ENCODE results near the gene OSMR. TPM values are rescaled to one million over a fixed set of nuclear protein-coding genes. Genes with fewer than 3 reads are reported as not detected.
"Not testable (repeated sequence)": the region's sequence is repeated elsewhere in the genome, so short reads cannot be mapped to it uniquely, and the experiment has no call there.

The OSMR gene
- total RNA-seq, 1 experiment from 2014 or later: 18.8 TPM

DNA sequence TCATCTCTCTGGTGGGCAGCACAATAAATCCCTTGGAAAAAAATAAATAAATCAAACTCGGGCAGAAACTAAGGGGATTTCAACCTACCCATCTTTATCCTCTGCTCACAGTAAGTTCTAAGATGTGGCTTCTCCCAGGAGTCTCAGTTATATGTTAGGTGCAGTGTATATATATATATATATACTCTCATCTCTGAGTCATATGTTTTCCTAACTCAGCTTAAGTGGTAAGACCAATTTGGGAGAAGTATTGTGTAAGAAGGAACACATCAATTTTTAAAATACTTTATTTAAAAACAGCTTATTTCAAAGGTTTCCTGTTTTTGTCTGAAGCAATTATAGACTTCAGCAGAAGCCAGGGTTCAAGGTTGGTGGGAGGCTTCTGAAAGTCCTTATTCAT is 20.3 kb upstream of the OSMR start:
- in situ Hi-C loops (cut with HindIII; ENCODE audit: low pct_unique_long_range_greater_than_20kb, low sequenced_read_pairs): no loop called here
- no peak for DNase-seq (ENCODE audit: low read depth)

DNA sequence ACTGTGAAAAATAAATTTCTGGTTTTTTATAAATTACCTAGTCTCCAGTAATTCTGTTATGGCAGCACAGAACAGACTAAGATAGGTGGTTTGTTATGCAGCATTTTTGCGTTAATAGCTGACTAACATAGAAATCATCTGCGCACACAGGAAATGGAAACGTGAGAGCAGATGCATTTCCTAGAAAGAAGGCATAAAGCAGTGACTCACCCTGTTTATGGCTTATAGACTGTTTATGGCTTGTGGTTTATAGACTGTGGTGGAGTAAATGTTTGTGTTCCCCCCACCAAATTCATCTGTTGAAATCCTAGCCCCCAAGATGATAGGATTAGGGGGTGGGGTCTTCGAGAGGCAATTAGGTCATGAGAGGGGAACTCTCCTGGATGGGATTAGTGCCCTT is 18.3 kb upstream of the OSMR start:
- in situ Hi-C loops (cut with HindIII; ENCODE audit: low pct_unique_long_range_greater_than_20kb, low sequenced_read_pairs): no loop called here
- DNase-seq (ENCODE audit: low read depth): no peak

DNA sequence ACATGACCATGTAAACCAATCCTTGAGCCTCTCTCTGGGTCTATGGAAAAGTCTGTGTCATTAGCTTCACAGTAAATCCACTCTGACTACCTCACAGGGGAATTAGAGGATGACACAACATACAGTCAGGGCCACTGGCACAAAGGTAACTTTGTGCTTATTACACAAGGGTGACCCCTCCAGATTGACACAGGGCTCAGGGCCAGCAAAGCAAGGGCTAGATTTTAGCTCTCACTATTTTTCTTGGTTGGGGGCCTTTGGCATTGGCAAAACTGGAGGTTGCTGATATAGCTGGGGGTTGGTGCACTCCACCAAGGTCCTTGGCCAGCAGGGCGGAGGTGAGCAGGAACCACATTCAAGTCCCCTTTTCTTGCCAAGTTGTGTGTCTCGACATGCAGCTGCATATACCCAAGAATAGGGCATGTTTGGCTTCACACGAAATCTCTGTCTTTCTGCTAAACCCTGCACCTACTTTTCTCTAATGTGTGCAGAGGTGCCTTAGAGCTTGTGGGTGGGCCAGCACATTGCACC is 15.2 kb upstream of the OSMR start:
- in situ Hi-C loops (cut with HindIII; ENCODE audit: low pct_unique_long_range_greater_than_20kb, low sequenced_read_pairs): no loop called here
- no peak for DNase-seq (ENCODE audit: low read depth)

DNA sequence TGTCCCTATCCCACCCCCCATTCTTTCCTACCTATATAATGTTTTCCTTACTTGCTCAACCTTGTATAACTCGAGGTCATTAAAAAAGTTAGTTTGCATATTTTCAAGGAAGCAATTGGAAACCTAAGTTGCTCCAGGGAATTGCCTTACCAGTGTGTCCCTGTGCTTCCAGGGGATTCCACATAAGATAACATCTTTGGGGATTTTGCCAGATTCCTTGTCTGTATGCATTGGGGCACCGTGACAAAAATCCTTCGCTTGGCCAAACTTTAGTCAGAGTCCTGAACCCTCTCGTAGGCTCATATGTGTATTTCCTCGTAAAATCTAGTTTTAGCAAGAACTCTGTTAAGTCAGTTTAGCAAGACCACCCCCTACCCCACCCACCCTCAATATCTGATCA is 14.7 kb upstream of the OSMR start:
- in situ Hi-C loops (cut with HindIII; ENCODE audit: low pct_unique_long_range_greater_than_20kb, low sequenced_read_pairs): no loop called here
- no peak for DNase-seq (ENCODE audit: low read depth)

DNA sequence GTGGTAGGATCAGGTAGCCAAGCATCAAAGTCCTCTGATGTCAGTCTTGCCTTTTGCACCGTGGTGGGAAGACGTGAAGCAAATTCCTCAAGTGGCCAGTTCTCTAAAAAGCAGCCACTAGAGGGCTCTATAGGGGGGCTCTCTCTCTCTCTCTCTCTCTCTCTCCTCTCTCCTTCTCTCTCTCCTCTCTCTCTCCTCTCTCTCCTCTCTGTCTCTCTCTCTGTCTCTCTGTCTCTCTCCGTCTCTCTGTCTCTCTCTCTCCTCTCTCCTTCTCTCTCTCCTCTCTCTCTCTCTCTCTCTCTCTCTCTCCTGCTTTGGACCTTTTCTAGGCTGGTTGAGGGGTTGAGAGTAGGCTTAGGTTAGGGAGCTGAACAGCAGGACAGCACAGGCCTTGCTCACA is 13.9 kb upstream of the OSMR start:
- peak; percentile 33 for DNase-seq (ENCODE audit: low read depth)

DNA sequence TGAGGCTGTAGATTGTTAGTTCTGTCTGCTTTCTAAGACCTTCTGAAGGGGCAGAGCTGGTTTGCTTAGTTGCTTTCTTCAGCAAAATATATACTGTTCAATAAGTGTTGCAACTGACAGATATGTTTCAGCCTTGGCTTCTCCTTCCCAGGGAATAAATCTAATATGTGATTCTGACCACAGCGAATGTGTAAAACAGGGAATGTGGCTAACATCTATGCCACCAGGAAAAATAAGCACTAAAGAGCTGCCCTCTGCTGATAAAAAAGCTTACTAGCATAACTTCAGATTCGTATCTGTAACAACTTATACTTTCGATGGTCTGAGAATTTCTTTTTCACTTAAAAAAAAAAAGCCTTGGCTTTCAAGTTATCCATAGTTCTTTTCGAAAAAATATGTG is 13.0 kb upstream of the OSMR start:
- in situ Hi-C loops (cut with HindIII; ENCODE audit: low pct_unique_long_range_greater_than_20kb, low sequenced_read_pairs): no loop called here
- no peak for DNase-seq (ENCODE audit: low read depth)

More for the DNA sequence above, 13.9 kb upstream of the OSMR start:
- in situ Hi-C loops (cut with HindIII; ENCODE audit: low pct_unique_long_range_greater_than_20kb, low sequenced_read_pairs): no loop called here

DNA sequence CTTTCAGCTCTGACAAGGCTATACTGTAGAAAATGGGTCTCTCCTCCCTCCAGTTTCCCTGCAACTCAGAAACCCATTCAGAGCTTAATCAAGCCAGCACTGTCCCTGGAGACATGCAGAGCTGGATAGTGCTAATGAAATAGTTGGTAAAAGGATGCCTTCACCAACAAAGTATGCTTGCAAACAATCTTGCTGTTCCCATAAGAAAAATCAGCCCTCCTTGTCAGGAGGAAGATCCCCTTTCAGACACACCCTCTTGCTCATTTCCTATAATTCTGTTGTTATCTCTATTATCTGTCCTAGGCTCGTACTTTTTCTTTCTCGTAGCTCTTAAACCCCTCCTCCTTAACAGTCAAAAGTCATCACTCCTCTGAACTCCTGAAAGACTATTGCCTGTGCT is 9.9 kb upstream of the OSMR start:
- in situ Hi-C loops (cut with HindIII; ENCODE audit: low pct_unique_long_range_greater_than_20kb, low sequenced_read_pairs): no loop called here
- no peak for DNase-seq (ENCODE audit: low read depth)

DNA sequence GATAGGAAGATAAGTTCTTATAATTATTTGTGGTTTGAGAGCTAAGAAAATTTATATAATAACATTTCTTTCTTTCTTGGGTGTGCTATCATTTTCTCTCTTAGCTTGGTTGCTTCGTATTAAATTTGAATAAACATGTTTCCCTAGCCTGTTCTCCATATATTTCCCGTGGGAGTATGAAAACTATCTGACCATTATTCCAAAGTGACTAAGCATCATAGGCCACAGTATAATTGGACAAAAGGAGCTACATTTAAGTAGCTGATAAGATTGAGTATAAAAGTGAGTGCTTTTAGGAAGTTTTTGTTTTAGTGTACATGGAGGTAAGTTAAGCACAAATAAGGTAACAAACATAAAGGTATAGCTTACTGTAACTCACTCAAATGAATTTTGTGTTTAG is 8.4 kb upstream of the OSMR start:
- DNase-seq (ENCODE audit: low read depth): no peak
- in situ Hi-C loops (cut with HindIII; ENCODE audit: low pct_unique_long_range_greater_than_20kb, low sequenced_read_pairs): no loop called here

DNA sequence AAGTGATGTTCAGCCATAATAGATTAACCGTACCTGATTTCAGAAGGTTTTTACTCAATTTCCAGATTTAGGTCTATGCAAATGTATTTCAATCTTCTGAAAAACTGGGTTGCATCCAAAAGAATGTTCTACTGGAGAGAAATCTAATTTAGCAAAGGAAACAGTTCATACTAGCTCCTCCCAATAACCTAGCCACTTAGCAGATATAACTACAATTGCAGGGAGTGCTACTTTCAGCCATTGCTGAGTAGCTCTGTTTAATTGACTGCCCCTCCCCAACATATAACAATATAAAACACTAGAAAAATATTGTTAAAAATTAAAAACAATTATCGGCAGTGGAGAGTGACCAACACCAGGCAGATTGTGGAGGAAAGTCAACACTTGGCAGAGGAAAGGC is 7.9 kb upstream of the OSMR start:
- in situ Hi-C loops (cut with HindIII; ENCODE audit: low pct_unique_long_range_greater_than_20kb, low sequenced_read_pairs): no loop called here
- no peak for DNase-seq (ENCODE audit: low read depth)

DNA sequence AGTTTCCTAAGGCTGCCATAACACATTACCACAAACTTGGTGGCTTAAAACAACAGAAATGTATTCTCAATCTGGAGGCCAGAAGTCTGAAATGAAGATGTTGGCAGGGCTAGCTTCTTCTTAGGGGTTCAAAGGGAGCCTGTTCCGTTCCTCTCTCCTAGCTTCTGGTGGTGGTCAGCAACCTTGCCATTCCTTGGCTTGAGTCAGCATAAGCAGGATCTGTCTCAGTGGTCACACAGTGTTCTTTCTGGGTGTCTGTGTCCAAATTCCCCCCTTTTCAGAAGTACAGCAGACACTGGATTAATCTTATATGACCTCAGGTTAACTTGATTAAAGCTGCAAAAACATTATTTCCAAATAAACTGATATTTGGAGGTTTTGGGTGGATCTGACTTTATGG is 2.1 kb upstream of the OSMR start:
- no peak for DNase-seq (ENCODE audit: low read depth)
- in situ Hi-C loops (cut with HindIII; ENCODE audit: low pct_unique_long_range_greater_than_20kb, low sequenced_read_pairs): no loop called here

DNA sequence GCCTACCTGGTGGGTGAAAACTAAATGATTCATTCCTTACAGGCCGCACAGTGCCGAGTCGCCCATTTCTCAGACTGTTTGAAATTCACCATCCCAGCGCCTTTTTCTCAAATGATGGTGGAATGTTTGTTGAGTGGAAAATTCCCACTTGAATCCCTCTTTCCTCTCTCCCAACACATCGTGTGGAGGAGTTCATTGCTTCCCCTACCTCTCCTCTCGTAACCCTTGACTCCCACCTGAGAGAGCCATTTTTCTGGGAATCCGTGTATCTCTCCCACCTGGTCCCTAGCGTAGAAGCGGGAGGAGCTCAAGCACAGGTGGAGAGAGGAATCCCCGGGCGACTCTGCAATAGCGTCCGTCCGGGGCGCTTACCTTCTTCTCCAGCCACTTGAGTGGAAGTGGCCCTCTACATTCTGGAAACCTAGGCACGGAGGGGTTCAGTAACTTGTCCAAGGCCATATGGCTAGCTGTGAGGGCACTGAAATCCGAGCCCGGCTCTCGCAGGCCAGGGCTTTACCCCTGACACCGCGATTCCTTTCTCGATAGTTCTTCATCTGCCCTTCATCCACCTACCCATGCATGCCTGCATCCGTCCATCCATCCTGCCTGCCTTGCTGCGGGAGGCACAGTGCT is 683 bp downstream of the OSMR start:
- in situ Hi-C loops (cut with HindIII; ENCODE audit: low pct_unique_long_range_greater_than_20kb, low sequenced_read_pairs): no loop called here
- peak; percentile 41 for DNase-seq (ENCODE audit: low read depth)

DNA sequence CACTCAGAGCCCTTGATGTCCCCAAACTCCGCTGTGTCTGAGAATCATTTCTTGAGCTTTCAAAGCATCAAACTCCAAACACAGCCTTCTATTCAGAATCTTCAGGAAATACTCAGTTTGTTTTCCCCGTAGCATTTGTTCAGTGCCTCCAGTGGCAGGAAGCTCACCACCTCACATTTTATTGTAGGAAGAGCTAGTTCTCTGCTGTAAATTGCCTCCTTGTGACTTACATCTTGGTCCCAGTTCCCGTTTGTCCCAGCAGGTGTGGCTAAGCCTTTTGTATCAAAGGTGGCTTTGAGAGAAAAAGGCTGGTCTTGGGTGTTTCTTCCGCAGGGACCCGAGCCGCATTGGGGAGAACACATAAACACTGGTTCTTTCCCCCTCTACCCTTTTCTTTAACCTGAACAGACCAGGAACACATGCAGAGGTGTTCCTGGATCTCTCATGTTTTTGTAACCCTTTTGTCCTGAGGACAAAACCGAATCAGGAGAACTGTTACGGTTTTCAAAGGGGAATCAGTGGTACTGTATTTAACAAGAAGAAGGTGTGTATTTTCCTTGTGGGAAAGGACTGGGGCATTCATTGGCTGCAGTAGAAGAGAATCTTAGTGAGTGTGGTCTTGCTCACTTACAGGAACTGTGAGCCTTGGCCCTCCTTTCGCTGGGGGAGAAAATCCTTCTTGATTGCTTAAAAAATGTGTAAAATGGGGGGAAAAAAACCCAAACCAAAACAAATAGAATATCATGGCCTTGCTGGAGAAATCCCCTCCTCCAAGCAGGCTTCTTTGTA is 1.9 kb downstream of the OSMR start:
- in situ Hi-C loops (cut with HindIII; ENCODE audit: low pct_unique_long_range_greater_than_20kb, low sequenced_read_pairs): no loop called here
- peak; percentile 42 for DNase-seq (ENCODE audit: low read depth)

DNA sequence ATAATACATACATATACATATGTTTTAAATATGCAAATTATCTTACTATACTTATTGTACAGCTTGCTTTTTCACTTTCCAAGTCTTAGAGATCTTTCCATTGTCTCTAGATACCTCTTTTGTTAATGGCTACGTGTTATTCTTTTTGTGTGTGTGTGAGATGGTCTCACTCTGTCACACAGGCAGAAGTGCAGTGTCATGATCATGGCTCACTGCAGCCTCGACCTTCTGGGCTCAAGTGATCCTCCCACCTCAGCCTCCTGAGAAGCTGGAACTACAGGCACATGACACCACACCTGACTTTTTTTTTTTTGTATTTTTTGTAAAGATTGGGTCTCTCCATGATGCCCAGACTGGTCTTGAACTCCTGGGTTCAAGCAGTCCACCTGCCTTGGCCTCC is 2.8 kb downstream of the OSMR start:
- DNase-seq (ENCODE audit: low read depth): no peak
- in situ Hi-C loops (cut with HindIII; ENCODE audit: low pct_unique_long_range_greater_than_20kb, low sequenced_read_pairs): no loop called here

DNA sequence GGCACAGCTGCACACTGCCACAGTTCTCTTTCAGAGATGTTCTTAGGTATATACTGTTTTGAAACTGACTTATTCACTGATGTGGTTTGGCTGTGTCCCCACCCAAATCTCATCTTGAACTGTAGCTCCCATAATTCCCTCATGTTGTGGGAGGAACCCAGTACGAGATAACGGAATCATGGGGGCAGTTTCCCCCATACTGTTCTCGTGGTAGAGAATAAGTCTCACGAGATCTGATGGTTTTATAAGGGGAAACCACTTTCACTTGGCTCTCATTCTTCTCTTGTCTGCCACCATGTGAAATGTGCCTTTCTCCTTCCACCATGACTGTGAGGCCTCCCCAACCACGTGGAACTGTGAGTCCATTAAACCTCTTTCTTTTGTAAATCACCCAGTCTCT is 5.8 kb downstream of the OSMR start:
- DNase-seq (ENCODE audit: low read depth); in situ Hi-C loops (cut with HindIII; ENCODE audit: low pct_unique_long_range_greater_than_20kb, low sequenced_read_pairs): not testable (repeated sequence)

DNA sequence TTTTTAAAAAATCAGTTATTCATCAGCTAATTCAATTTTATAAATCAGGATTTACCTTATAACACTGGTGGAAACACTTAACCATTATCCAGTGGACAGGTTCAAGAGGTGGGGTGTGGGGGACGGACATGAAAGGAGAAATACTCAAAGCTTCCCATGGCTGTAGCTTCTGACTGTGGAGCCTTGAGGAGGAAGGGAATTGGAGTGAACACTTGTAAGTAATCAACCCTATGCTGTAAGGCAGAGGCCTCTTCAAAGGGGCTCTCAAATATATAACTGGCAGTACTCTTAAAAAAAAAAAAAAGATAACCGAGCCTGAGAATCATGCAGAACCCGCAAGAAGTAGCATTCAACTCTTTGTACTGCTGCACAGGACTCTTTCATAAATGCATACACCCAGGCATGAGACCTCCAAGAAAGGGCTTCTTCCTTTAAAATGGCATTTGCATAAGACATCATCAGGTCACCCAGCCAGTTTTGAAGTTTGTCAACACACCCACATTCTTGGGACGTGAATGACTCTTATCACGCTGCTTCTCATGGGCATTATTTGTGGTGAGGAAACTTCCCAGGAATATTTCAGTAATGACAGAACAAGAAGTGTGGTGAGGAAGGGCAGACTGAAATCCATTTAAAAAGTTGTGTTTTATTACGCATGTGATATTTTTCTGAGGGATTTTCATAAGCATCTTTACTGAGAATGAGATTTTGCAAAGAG is 8.1 kb downstream of the OSMR start:
- DNase-seq (ENCODE audit: low read depth): peak; percentile 41
- in situ Hi-C loops (cut with HindIII; ENCODE audit: low pct_unique_long_range_greater_than_20kb, low sequenced_read_pairs): no loop called here

DNA sequence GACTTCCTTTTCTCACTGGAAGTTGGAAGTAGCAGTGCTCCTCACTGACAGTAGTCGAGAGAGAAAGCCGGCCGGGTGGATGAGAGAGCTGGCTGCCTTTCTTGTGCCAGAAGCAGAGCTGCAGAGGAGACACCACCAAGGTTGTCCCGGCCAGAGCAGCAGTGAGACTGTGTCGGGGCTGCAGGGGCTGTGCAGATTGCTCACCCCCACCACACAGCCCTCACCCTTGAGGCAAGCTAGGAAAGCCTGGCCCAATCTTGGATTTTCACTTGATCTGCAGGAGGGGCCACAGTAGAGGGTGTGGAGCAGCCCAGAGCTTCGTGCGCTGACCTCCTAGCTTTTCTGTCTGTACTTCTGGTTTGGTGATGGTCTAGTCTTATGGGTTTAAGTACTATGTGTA is 9.1 kb downstream of the OSMR start:
- no peak for DNase-seq (ENCODE audit: low read depth)
- in situ Hi-C loops (cut with HindIII; ENCODE audit: low pct_unique_long_range_greater_than_20kb, low sequenced_read_pairs): no loop called here

DNA sequence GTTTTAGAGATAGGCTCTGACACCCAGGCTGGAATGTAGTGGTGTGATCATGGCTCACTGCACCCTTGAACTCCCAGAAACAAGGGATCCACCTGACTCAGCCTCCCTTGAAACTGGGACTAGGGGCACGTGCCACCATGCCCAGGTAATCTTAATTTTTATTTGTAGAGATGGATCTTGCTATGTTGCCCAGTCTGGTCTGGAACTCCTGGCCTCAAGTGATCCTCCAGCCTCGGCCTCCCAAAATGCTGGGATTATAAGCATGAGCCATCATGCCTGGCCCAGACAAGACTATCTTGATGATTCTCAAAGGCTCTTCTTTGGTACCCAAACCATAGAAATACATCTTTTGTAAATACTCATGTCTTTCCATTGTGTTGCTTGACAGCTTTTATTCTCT is 10.8 kb downstream of the OSMR start:
- DNase-seq (ENCODE audit: low read depth): no peak
- in situ Hi-C loops (cut with HindIII; ENCODE audit: low pct_unique_long_range_greater_than_20kb, low sequenced_read_pairs): no loop called here

DNA sequence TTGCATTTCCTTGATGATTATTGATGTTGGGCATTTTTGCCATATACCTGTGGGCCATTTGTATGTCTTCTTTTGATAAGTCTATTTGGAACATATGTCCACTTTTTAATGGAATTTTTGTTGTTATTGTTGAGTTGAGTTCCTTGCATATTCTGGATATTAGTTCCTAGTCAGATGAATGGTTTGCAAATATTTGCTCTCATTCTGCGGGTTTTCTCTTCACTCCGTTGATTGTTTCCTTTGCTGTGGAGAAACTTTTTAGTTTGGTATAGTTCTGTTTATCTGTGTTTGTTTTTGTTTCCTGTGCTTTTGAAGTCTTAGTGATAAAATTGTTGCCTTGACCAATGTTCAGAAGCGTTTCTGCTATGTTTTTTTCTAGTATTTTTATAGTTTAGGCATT is 13.0 kb downstream of the OSMR start:
- in situ Hi-C loops (cut with HindIII; ENCODE audit: low pct_unique_long_range_greater_than_20kb, low sequenced_read_pairs): no loop called here

More for the DNA sequence above, 13.0 kb downstream of the OSMR start:
- DNase-seq (ENCODE audit: low read depth): no peak

Measured in Caki2 (cell line).